Neural progenitor cell (in vitro differentiated cells): ENCODE measurements around the gene STRN4.

Experiments
- CTCF ChIP-seq: fragments of 200-600 bp; sonication (generic); IDR thresholded peaks from 2 replicates; pipeline ENCODE4 v1.5.1; 2017; ENCODE audit warnings: antibody characterized with exemption, mild to moderate bottlenecking
- EZH2 ChIP-seq: fragments of 200-600 bp; sonication (generic); IDR thresholded peaks from 2 replicates; pipeline ENCODE4 v1.6.1; 2017; ENCODE audit warnings: antibody characterized with exemption, mild to moderate bottlenecking, moderate library complexity

- TF ChIP-seq CTCF, result no peak
- TF ChIP-seq EZH2, result no peak
Measured at GRCh38 chr19:46696052-46696451, 50.2 kb downstream of the STRN4 start.
